Right lobe of liver (tissue), 6 donors: ENCODE data around the gene DUSP16. TPM values are rescaled to one million over a fixed set of nuclear protein-coding genes. Genes with fewer than 3 reads are reported as not detected.

Experiments
- ATAC-seq, 4 donors: fragments of 200-7000 bp; cut with Tn5 transposase; one replicate each; pipeline ENCODE4 v1.9.1; 2020; ENCODE audit warnings: mild to moderate bottlenecking in 4 of 4, moderate library complexity in 4 of 4
- DNase-seq, 3 donors: peaks; one replicate each; pipeline ENCODE4 v3.0.0-alpha.2; 2020
- H3K27ac ChIP-seq, 3 donors: fragments of 200-600 bp; one replicate each; pipeline ENCODE4 v1.8.0; 2022
- H3K27me3 ChIP-seq, 2 donors: fragments of 200-600 bp; one replicate each; pipeline ENCODE4 v1.8.0; 2022
- H3K36me3 ChIP-seq, 4 donors: fragments of 200-600 bp; sonication (generic) in 1 of 4; one replicate each; pipeline versions ENCODE4 v1.5.1 to v1.8.0; 2017 to 2022; ENCODE audit warnings: control low read depth in 1 of 4
- H3K4me1 ChIP-seq, 4 donors: fragments of 200-600 bp; sonication (generic) in 1 of 4; one replicate each; pipeline versions ENCODE4 v1.5.1 to v1.8.0; 2017 to 2022; ENCODE audit warnings: control low read depth in 1 of 4
- H3K4me3 ChIP-seq, 3 donors: fragments of 200-600 bp; one replicate each; pipeline ENCODE4 v1.8.0; 2022
- H3K9me3 ChIP-seq, 4 donors: fragments of 200-600 bp; sonication (generic) in 1 of 4; one replicate each; pipeline versions ENCODE4 v1.5.1 to v1.8.0; 2017 to 2022; ENCODE audit warnings: control low read depth in 1 of 4
- POLR2A ChIP-seq: fragments of 450-650 bp; IDR thresholded peaks from one replicate; pipeline ENCODE4 v1.6.1; 2017; ENCODE audit warnings: antibody characterized with exemption, mild to moderate bottlenecking
- WGBS: methylation state at CpG from one replicate; pipeline ENCODE4 v1.1.6; 2018; ENCODE audit warnings: low coverage, low lambda C conversion rate; ENCODE audit not compliant: insufficient coverage; ENCODE audit errors: missing lambda C conversion rate; 5-methylcytosine and 5-hydroxymethylcytosine counted together
- intact Hi-C, 2 donors: fragments of 100-400 bp; cut with DNase I; formaldehyde crosslinking; loops; one replicate each; pipeline versions ENCODE4 v1.11.2 to v1.14.1; 2022
- total RNA-seq, 6 experiments: library from RNA; depleted of rRNA in 2 of 6; stranded (reverse); fragments of >200 nt in 2 of 6; fragmentation: NEBNext Ultra II Directional in 3 of 6; extraction: Animal tissue kit (Norgen Biotek cat#: 25700) in 3 of 6; gene quantifications; one replicate each; pipeline versions ENCODE4 v1.1.0 to v1.2.4, GENCODE V29; 2016 to 2023
- TF ChIP-seq, protein P1 (sequence below), 4 donors: fragments of 200-600 bp in 3 of 4; fragments of 450-650 bp in 1 of 4; IDR thresholded peaks; one replicate each; pipeline versions ENCODE4 v1.5.1 to v1.8.0; 2016 to 2022; ENCODE audit warnings: antibody characterized with exemption in 4 of 4, mild to moderate bottlenecking in 2 of 4
- donor health status: DM: no; HTN: yes; CAD: no.
- donor health status: DM: no; HTN: no; CAD: no.
- donor health status: DM: no; HTN: no; CAD: no.
- donor health status: DM: no; HTN: yes; CAD: no.
- donor health status: DM: no; HTN: yes; CAD: no.

DUSP16 gene
- total RNA-seq, 6 experiments from 2014 or later = 41.9 to 74.2 (median 48.4) TPM

DNA sequence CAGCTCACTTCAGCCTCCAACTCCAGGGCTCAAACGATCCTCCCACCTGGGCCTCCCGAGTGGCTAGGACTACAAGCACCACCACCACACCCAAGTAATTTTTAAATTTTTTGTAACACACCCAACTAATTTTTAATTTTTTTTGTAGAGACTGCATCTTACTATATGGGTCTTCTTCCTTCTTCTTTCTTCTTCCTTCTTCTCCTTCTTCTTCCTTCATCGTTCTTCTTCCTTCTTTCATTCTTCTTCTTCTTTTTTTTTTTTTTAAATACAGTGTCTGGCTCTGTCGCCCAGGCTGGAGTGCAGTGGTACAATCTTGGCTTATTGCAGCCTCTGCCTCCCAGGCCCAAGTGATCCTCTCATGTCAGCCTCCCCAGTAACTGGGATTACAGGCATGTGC is 48.0 kb upstream of the DUSP16 start:
- Histone ChIP-seq H3K27ac (peak overlapping the region; percentile 93 to 98 (median 97)), H3K36me3 (no peaks in the 10 kb centered on the region), H3K4me3 (peak overlapping the region in 2 of 3 donors; percentile 67 to 73), H3K9me3 (no peaks in the 10 kb centered on the region), H3K4me1 (peaks cover 0 to 9% (median 3%) of the 10 kb centered on the region in 4 donors), H3K27me3 (no peaks in the 10 kb centered on the region)
- 73% methylated on average over 3 of the region's 4 CpGs for WGBS
- intact Hi-C loops = no loop called here
- TF ChIP-seq, protein P1, sequence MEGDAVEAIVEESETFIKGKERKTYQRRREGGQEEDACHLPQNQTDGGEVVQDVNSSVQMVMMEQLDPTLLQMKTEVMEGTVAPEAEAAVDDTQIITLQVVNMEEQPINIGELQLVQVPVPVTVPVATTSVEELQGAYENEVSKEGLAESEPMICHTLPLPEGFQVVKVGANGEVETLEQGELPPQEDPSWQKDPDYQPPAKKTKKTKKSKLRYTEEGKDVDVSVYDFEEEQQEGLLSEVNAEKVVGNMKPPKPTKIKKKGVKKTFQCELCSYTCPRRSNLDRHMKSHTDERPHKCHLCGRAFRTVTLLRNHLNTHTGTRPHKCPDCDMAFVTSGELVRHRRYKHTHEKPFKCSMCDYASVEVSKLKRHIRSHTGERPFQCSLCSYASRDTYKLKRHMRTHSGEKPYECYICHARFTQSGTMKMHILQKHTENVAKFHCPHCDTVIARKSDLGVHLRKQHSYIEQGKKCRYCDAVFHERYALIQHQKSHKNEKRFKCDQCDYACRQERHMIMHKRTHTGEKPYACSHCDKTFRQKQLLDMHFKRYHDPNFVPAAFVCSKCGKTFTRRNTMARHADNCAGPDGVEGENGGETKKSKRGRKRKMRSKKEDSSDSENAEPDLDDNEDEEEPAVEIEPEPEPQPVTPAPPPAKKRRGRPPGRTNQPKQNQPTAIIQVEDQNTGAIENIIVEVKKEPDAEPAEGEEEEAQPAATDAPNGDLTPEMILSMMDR (IDR thresholded peaks at IDR 0.05) = no peak
- TF ChIP-seq POLR2A = no peak
- no peak for ATAC-seq
- DNase-seq = no peak

- DNase-seq (no peak), ATAC-seq (no peak)
- no peaks in the 10 kb centered on the region for H3K27me3 ChIP-seq
- no peaks in the 10 kb centered on the region for H3K9me3 ChIP-seq
- WGBS = 96% methylated on average over 3 of the region's 3 CpGs
- intact Hi-C loops = no loop called here
- H3K4me3 ChIP-seq = no peak overlapping the region
- TF ChIP-seq, protein P1 (IDR thresholded peaks at IDR 0.05) = no peak
- TF ChIP-seq POLR2A = no peak
- H3K27ac ChIP-seq = no peak overlapping the region
- peaks cover 0 to 9% (median 3%) of the 10 kb centered on the region in 4 donors for H3K4me1 ChIP-seq
- no peaks in the 10 kb centered on the region for H3K36me3 ChIP-seq
These were observed 47.0 kb upstream of the DUSP16 start for GRCh38 chr12:12609692-12610091.

GRCh38 chr12:12608557-12608957 is 45.9 kb upstream of the DUSP16 start:
- Histone ChIP-seq H3K27me3 (no peaks in the 10 kb centered on the region), H3K9me3 (no peaks in the 10 kb centered on the region), H3K36me3 (no peaks in the 10 kb centered on the region), H3K4me1 (peaks cover 0 to 9% (median 3%) of the 10 kb centered on the region in 4 donors), H3K4me3 (no peak overlapping the region), H3K27ac (no peak overlapping the region)
- intact Hi-C loops = no loop called here
- no peak for DNase-seq
- ATAC-seq = no peak
- WGBS = 100% methylated on average over 1 of the region's 1 CpG
- no peak for TF ChIP-seq POLR2A
- TF ChIP-seq, protein P1 (IDR thresholded peaks at IDR 0.05) = peak in 3 of 4 donors; percentile 8 to 15 (median 9)

DNA sequence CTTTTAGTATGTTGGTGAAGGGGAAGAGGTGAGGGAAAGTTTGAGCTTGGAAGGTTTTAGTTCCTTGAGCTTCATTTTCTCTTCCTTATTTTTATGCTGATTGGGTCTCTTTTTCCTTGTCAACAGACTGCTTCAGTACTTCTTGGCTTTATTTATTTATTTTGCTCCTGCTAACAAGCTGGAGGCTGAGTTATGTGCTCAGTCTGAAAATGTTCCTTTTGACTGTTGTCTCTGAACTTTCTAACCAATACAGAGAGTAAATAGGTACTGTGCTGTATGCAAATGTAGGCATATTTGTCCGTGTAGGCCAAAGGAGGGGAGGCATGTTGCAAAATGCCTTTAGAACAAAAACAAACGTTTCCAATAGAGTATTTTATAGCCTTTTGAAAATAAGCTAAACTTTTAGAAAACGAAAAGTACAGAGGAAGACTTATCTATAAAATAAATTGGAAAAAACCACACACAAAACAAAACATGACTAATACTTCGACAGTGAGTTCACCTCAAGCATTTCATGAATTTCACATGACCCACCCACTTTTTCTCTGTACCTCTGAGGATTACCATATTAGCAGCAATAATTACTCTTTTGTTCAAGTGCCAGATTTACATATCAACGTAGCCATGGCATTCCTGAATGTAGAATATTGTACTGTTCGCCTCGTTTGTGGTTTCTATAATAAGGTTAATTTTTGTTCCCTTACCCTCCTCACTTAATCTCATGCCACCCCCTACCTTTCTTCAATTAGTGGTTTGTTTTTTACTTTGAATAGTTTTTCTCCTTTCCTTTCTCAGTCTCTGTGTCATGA is 44.3 kb upstream of the DUSP16 start:
- TF ChIP-seq, protein P1 (IDR thresholded peaks at IDR 0.05) = no peak
- no peak for TF ChIP-seq POLR2A
- 60% methylated on average over 7 of the region's 7 CpGs for WGBS
- H3K4me3 ChIP-seq = no peak overlapping the region
- no peaks in the 10 kb centered on the region for H3K9me3 ChIP-seq
- no peaks in the 10 kb centered on the region for H3K4me1 ChIP-seq
- no peaks in the 10 kb centered on the region for H3K36me3 ChIP-seq
- DNase-seq = no peak
- intact Hi-C loops = no loop called here
- H3K27ac ChIP-seq = peak overlapping the region in 1 of 3 donors; percentile 9
- no peaks in the 10 kb centered on the region for H3K27me3 ChIP-seq
- ATAC-seq = peak in 1 of 4 donors; percentile 12
